ENCODE data around the gene POU5F1. TPM values are rescaled to one million over a fixed set of nuclear protein-coding genes. Genes with fewer than 3 reads are reported as not detected.

Gene POU5F1
- total and polyA plus RNA-seq, 9 of the 15 experiments (the other 6 are each of a cell fraction or from before 2014, with no cell fraction given), result 0.06 to 2.0 (median 0.10) TPM; not detected in 6

DNA sequence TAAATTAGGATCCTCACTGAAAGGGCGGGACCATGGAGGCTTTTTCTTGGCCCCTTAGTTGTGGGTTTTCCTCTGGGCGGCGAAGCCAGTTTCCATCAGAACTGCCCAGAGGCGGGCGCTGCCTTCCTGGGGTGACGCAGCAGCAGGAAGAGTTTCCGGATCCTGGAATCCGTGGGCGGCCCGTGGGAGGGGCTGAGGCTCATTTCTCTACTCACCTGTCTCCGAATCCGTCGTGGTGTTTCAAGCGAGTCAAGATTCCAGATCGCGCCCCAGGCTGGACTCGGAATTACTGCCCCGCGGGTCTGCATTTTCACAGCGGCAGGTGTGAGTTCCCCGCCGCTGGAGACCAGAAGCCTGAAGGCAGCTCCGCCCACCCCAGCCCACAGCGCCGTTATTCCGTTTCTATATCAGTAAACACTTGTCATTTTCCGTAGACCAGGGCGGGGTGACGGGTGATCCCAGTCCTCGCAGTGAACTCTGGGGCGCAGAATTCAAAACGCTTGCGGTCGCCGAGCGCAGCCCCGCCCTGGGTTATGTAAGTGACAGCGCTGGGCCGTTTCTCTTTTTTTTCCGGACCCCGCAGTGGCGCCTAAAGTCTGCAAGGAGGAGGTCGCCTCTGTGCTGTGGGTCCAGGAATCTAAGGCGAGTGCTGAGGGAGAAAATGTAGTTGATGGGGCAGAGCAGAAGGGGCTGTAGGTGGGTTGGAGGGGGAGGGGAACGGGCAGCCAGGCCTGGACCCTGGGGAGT is 27.2 kb upstream of the POU5F1 start (continued):
- TF ChIP-seq RBM22 (IDR thresholded peaks at IDR 0.05; ENCODE audit: low read depth, low read length, poor library complexity, severe bottlenecking) (peak; percentile 41), HBP1 (CRISPR knock-in tag; IDR thresholded peaks at IDR 0.05) (peak; percentile 45; the same call in 1 of the 2 replicates), ZFX (CRISPR knock-in tag; IDR thresholded peaks at IDR 0.05) (peak; percentile 73), CBFA2T3 (IDR thresholded peaks at IDR 0.05) (no peak; the same call in 1 of the 2 replicates), RHOXF2B (CRISPR knock-in tag; conservative IDR thresholded peaks at IDR 0.05) (no peak), KDM4B (IDR thresholded peaks at IDR 0.05; ENCODE audit: borderline replicate concordance in 2 of 2, low read depth in 1 of 2) (0 out of 4 replicates have a peak, but pooled peaks of 1 of the 2 experiments have one; percentile 29), ZKSCAN3 (CRISPR knock-in tag; IDR thresholded peaks at IDR 0.05) (no peak), NFIC (IDR thresholded peaks at IDR 0.05) (0 out of 2 replicates have a peak, but pooled peaks have one; percentile 3), CSDE1 (IDR thresholded peaks at IDR 0.05) (no peak), CBX2 (IDR thresholded peaks at IDR 0.05; ENCODE audit: insufficient read depth, low read length, poor library complexity, severe bottlenecking) (no peak), NCOA4 (IDR thresholded peaks at IDR 0.05; ENCODE audit: partially characterized antibody) (no peak), SOX6 (IDR thresholded peaks at IDR 0.05) (peak; percentile 70), CBX5 (IDR thresholded peaks at IDR 0.05; ENCODE audit: borderline replicate concordance, low read depth) (no peak), ASH1L (IDR thresholded peaks at IDR 0.05; ENCODE audit: borderline replicate concordance, low read depth, partially characterized antibody) (no peak), NR2F6 (CRISPR knock-in tag; IDR thresholded peaks at IDR 0.05) (no peak), YY1 (IDR thresholded peaks at IDR 0.05; ENCODE audit: borderline replicate concordance in 1 of 3, control insufficient read depth in 1 of 3, extremely low read depth in 1 of 3, insufficient read depth in 3 of 3, insufficient read length in 1 of 3, insufficient replicate concordance in 2 of 3, low read depth in 1 of 3, low read length in 2 of 3) (peak in 2 of 3 experiments; percentile 28 to 44), BACH1 (tag; IDR thresholded peaks at IDR 0.05) (peak; percentile 48; the same call in 1 of the 2 replicates), E2F6 (IDR thresholded peaks at IDR 0.05; ENCODE audit: borderline replicate concordance in 1 of 2, extremely low read depth in 1 of 2, insufficient read depth in 1 of 2, insufficient read length in 1 of 2, low read depth in 1 of 2, low read length in 1 of 2, poor library complexity in 1 of 2, severe bottlenecking in 1 of 2) (no peak), EGR1 (conservative IDR thresholded peaks at IDR 0.05) (peak; percentile 98), GTF2F1 (IDR thresholded peaks at IDR 0.05; ENCODE audit: low read depth, low read length) (no peak)
- TF ChIP-seq, protein P1, sequence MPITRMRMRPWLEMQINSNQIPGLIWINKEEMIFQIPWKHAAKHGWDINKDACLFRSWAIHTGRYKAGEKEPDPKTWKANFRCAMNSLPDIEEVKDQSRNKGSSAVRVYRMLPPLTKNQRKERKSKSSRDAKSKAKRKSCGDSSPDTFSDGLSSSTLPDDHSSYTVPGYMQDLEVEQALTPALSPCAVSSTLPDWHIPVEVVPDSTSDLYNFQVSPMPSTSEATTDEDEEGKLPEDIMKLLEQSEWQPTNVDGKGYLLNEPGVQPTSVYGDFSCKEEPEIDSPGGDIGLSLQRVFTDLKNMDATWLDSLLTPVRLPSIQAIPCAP (CRISPR knock-in tag; IDR thresholded peaks at IDR 0.05; ENCODE audit: borderline replicate concordance), result no peak
- TF ChIP-seq, protein P2, sequence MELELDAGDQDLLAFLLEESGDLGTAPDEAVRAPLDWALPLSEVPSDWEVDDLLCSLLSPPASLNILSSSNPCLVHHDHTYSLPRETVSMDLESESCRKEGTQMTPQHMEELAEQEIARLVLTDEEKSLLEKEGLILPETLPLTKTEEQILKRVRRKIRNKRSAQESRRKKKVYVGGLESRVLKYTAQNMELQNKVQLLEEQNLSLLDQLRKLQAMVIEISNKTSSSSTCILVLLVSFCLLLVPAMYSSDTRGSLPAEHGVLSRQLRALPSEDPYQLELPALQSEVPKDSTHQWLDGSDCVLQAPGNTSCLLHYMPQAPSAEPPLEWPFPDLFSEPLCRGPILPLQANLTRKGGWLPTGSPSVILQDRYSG (tag; conservative IDR thresholded peaks at IDR 0.05; ENCODE audit: low read depth), result no peak
